H1 (cell line): Measurements from ENCODE around the gene PRXL2B. TPM values are rescaled to one million over a fixed set of nuclear protein-coding genes. Genes with fewer than 3 reads are reported as not detected.
A peak's percentile ranks its signal among the peaks of the same experiment; 100 is the strongest.

ENCODE experiments used
- CTCF ChIA-PET: fragments of 300-600 bp; sonication (Branson Sonifier 250); formaldehyde crosslinking; loops from one replicate; lab custom pipeline; 2021; ENCODE audit not compliant: partially characterized antibody; lab: Charles Lee
- POLR2A ChIA-PET: fragments of 300-600 bp; sonication (Branson Sonifier 250); formaldehyde crosslinking; loops from one replicate; lab custom pipeline; 2021; ENCODE audit warnings: inconsistent platforms; ENCODE audit not compliant: partially characterized antibody; lab: Charles Lee
- DNase-seq, 2 experiments: peaks; one replicate each; pipeline versions ENCODE4 v3.0.0 to v3.0.0-alpha.2; 2010 to 2022; ENCODE audit warnings: low spot score in 2 of 2, low read depth in 1 of 2, mixed read lengths in 1 of 2
- FAIRE-seq: peaks from 2 replicates; lab custom pipeline; 2011; peaks lifted over from hg19 to GRCh38; lab: Jason Lieb, UNC
- H2AFZ ChIP-seq: 2 replicates; pipeline ENCODE4 v1.8.1; 2012; ENCODE audit warnings: low read length, inconsistent platforms
- H2AK5ac ChIP-seq: 2 replicates; pipeline ENCODE4 v1.6.1; 2013; ENCODE audit warnings: low read depth, low read length
- H2BK120ac ChIP-seq: replicated peaks from 2 replicates; pipeline ENCODE3; 2013; ENCODE audit warnings: low read depth, low read length, inconsistent platforms
- H2BK12ac ChIP-seq: 2 replicates; pipeline ENCODE4 v1.6.1; 2013; ENCODE audit warnings: low read depth, low read length
- H2BK15ac ChIP-seq: 2 replicates; pipeline ENCODE4 v1.6.1; 2013; ENCODE audit warnings: low read length
- H2BK20ac ChIP-seq: 2 replicates; pipeline ENCODE4 v1.6.1; 2013; ENCODE audit warnings: low read length
- H2BK5ac ChIP-seq: 2 replicates; pipeline ENCODE4 v1.6.1; 2013; ENCODE audit warnings: low read depth, low read length
- H3K14ac ChIP-seq: 2 replicates; pipeline ENCODE4 v1.6.1; 2013; ENCODE audit warnings: inconsistent platforms; ENCODE audit not compliant: insufficient read length
- H3K18ac ChIP-seq: 2 replicates; pipeline ENCODE4 v1.6.1; 2013; ENCODE audit warnings: low read length; ENCODE audit errors: extremely low read depth
- H3K23ac ChIP-seq: 2 replicates; pipeline ENCODE4 v1.6.1; 2013; ENCODE audit warnings: inconsistent platforms; ENCODE audit not compliant: insufficient read length
- H3K23me2 ChIP-seq: 2 replicates; pipeline ENCODE4 v1.6.1; 2013; ENCODE audit warnings: low read depth, low read length
- H3K27ac ChIP-seq: 2 replicates; pipeline ENCODE4 v1.6.1; 2011; ENCODE audit warnings: low read depth, low read length, inconsistent platforms
- H3K27me3 ChIP-seq, 4 experiments: replicated peaks in 1 of 4; 1 replicate in 1 of 4; 2 replicates in 3 of 4; pipeline versions ENCODE4 v1.6.1 to v1.8.1; 2011 to 2013; ENCODE audit warnings: low read length in 3 of 4, mild to moderate bottlenecking in 3 of 4, inconsistent platforms in 2 of 4, mixed read lengths in 2 of 4, moderate library complexity in 1 of 4; ENCODE audit not compliant: control insufficient read depth in 3 of 4, insufficient read depth in 3 of 4; ENCODE audit errors: extremely low read depth in 1 of 4
- H3K36me3 ChIP-seq, 4 experiments: 2 replicates each; pipeline versions ENCODE4 v1.6.1 to v1.8.1; 2011 to 2013; ENCODE audit warnings: mild to moderate bottlenecking in 4 of 4, low read length in 3 of 4, moderate library complexity in 2 of 4, control low read depth in 1 of 4, inconsistent platforms in 1 of 4; ENCODE audit not compliant: insufficient read depth in 4 of 4, control insufficient read depth in 2 of 4
- H3K4ac ChIP-seq: replicated peaks from 2 replicates; pipeline ENCODE3; 2013; ENCODE audit warnings: low read length, low read depth, mixed read lengths, inconsistent platforms; ENCODE audit not compliant: insufficient read length
- H3K4me1 ChIP-seq, 4 experiments: replicated peaks in 1 of 4; 1 replicate in 1 of 4; 2 replicates in 3 of 4; pipeline versions ENCODE4 v1.6.1 to v1.8.1; 2011 to 2013; ENCODE audit warnings: low read length in 3 of 4, inconsistent platforms in 2 of 4, mixed read lengths in 1 of 4; ENCODE audit not compliant: insufficient read depth in 4 of 4, control insufficient read depth in 3 of 4
- H3K4me2 ChIP-seq, 2 experiments: 2 replicates each; pipeline versions ENCODE4 v1.6.1 to v1.8.1; 2011 to 2013; ENCODE audit warnings: low read depth in 2 of 2, low read length in 2 of 2, control low read depth in 1 of 2, inconsistent platforms in 1 of 2, mild to moderate bottlenecking in 1 of 2; ENCODE audit not compliant: insufficient read depth in 1 of 2
- H3K4me3 ChIP-seq, 4 experiments: fragments of 200-600, 300-600 bp in 1 of 4; sonication (generic), shearing (Covaris generic), sonication (Bioruptor Twin) in 1 of 4; 2 replicates each; pipeline versions ENCODE4 v1.5.1 to v1.8.1; 2011 to 2016; ENCODE audit warnings: low read length in 4 of 4, low read depth in 3 of 4, control low read depth in 2 of 4, inconsistent platforms in 2 of 4, mild to moderate bottlenecking in 2 of 4, mixed read lengths in 1 of 4, moderate library complexity in 1 of 4; ENCODE audit not compliant: insufficient read depth in 2 of 4; ENCODE audit errors: extremely low read depth in 1 of 4
- H3K56ac ChIP-seq: replicated peaks from 2 replicates; pipeline ENCODE3; 2013; ENCODE audit warnings: low read depth, mild to moderate bottlenecking, mixed read lengths, low read length, inconsistent platforms; ENCODE audit not compliant: insufficient read length
- H3K79me1 ChIP-seq: 2 replicates; pipeline ENCODE4 v1.6.1; 2013; ENCODE audit warnings: low read depth, low read length, control low read depth
- H3K79me2 ChIP-seq, 2 experiments: 2 replicates each; pipeline versions ENCODE4 v1.6.1 to v1.8.1; 2012 to 2013; ENCODE audit warnings: low read length in 2 of 2, mild to moderate bottlenecking in 2 of 2, inconsistent platforms in 1 of 2; ENCODE audit not compliant: insufficient read depth in 2 of 2, control insufficient read depth in 1 of 2
- H3K9ac ChIP-seq, 4 experiments: replicated peaks in 1 of 4; 1 replicate in 1 of 4; 2 replicates in 3 of 4; pipeline versions ENCODE4 v1.6.1 to v1.8.1; 2011 to 2013; ENCODE audit warnings: low read depth in 3 of 4, low read length in 3 of 4, control low read depth in 2 of 4, mild to moderate bottlenecking in 2 of 4, moderate library complexity in 2 of 4, inconsistent platforms in 1 of 4; ENCODE audit errors: extremely low read depth in 1 of 4
- H3K9me3 ChIP-seq, 2 experiments: 2 replicates each; pipeline versions ENCODE4 v1.6.1 to v1.8.1; 2012 to 2013; ENCODE audit warnings: mild to moderate bottlenecking in 2 of 2, moderate library complexity in 2 of 2, control low read depth in 1 of 2, inconsistent platforms in 1 of 2, low read depth in 1 of 2, low read length in 1 of 2, mixed read lengths in 1 of 2; ENCODE audit not compliant: insufficient read depth in 2 of 2
- H4K20me1 ChIP-seq, 2 experiments: replicated peaks in 1 of 2; 2 replicates each; pipeline versions ENCODE3 to v1.8.1; 2011 to 2013; ENCODE audit warnings: inconsistent platforms in 2 of 2, low read length in 2 of 2, mild to moderate bottlenecking in 1 of 2; ENCODE audit not compliant: insufficient read depth in 2 of 2, control insufficient read depth in 1 of 2
- H4K5ac ChIP-seq: 2 replicates; pipeline ENCODE4 v1.6.1; 2013; ENCODE audit warnings: low read length, low read depth, mixed read lengths, inconsistent platforms; ENCODE audit not compliant: insufficient read length
- H4K8ac ChIP-seq: 2 replicates; pipeline ENCODE4 v1.8.0; 2013; ENCODE audit warnings: mild to moderate bottlenecking, moderate library complexity, low read length, inconsistent platforms; ENCODE audit not compliant: insufficient read depth; ENCODE audit errors: extremely low read depth
- H4K91ac ChIP-seq: replicated peaks from 2 replicates; pipeline ENCODE3; 2013; ENCODE audit warnings: low read length, mixed read lengths, inconsistent platforms; ENCODE audit not compliant: insufficient read length
- CEBPB ChIP-seq: IDR thresholded peaks from 2 replicates; pipeline ENCODE4 v1.6.1; 2012; ENCODE audit warnings: low read depth, low read length
- CREB1 ChIP-seq: IDR thresholded peaks from 2 replicates; pipeline ENCODE4 v1.6.1; 2012; ENCODE audit warnings: inconsistent platforms
- CTCF ChIP-seq, 3 experiments: IDR thresholded peaks; 1 replicate in 2 of 3; 2 replicates in 1 of 3; pipeline versions ENCODE4 v1.5.1 to v1.6.1; 2011; ENCODE audit warnings: low read length in 3 of 3, mild to moderate bottlenecking in 3 of 3, inconsistent platforms in 2 of 3, low read depth in 1 of 3, moderate library complexity in 1 of 3; ENCODE audit not compliant: insufficient read depth in 1 of 3; ENCODE audit errors: control extremely low read depth in 1 of 3
- JUN ChIP-seq: IDR thresholded peaks from 2 replicates; pipeline ENCODE4 v1.6.1; 2011; ENCODE audit warnings: low read depth, mild to moderate bottlenecking, improper control_type of control experiment, low read length
- KDM1A ChIP-seq: fragments of 200-600, 300-600 bp; sonication (generic); IDR thresholded peaks from 2 replicates; pipeline ENCODE4 v1.7.1; 2016; ENCODE audit warnings: mild to moderate bottlenecking, low read length, borderline replicate concordance
- POLR2AphosphoS5 ChIP-seq: IDR thresholded peaks from 2 replicates; pipeline ENCODE4 v1.6.1; 2011; ENCODE audit warnings: low read depth, low read length
- SP4 ChIP-seq: IDR thresholded peaks from 2 replicates; pipeline ENCODE4 v1.6.1; 2012; ENCODE audit warnings: low read length, inconsistent platforms
- SUZ12 ChIP-seq: fragments of 200-600 bp; sonication (generic); IDR thresholded peaks from 2 replicates; pipeline ENCODE4 v1.6.1; 2012; ENCODE audit warnings: mild to moderate bottlenecking, inconsistent platforms, low read length, moderate library complexity, mixed read lengths
- ZNF274 ChIP-seq: IDR thresholded peaks from 2 replicates; pipeline ENCODE4 v1.7.0; 2012; ENCODE audit warnings: low read length, borderline replicate concordance; ENCODE audit errors: extremely low read depth
- WGBS, 2 experiments: shearing (Covaris generic) in 1 of 2; methylation state at CpG; one replicate each; pipeline versions ENCODE4 v1.1.6 to v1.1.7; 2013 to 2015; ENCODE audit warnings: low lambda C conversion rate in 2 of 2, mixed read lengths in 2 of 2, inconsistent platforms in 1 of 2, low coverage in 1 of 2, missing lambda C conversion rate in 1 of 2; ENCODE audit not compliant: insufficient replicate concordance in 2 of 2, insufficient coverage in 1 of 2, insufficient read length in 1 of 2; ENCODE audit errors: extremely low coverage in 1 of 2, missing lambda C conversion rate in 1 of 2; 5-methylcytosine and 5-hydroxymethylcytosine counted together
- polyA plus RNA-seq, 7 experiments: library from polyadenylated mRNA; depleted of rRNA in 3 of 7; stranded (reverse) in 5 of 7; unstranded in 2 of 7; fragments of >200 nt in 5 of 7; fragments of 200-250 nt in 2 of 7; gene quantifications; 1 replicate in 5 of 7; 2 replicates in 1 of 7; 4 replicates in 1 of 7; pipeline versions ENCODE4 v1.2.1 to v1.2.3, GENCODE V29; 2011 to 2013; ENCODE audit warnings: missing spikeins in 2 of 7, mixed read lengths in 2 of 7
- total RNA-seq: library from RNA; stranded (reverse); fragmentation: NEBNext Ultra II Directional; extraction: Animal tissue kit (Norgen Biotek cat#: 25700); gene quantifications from 2 replicates; pipeline ENCODE4 v1.2.1, GENCODE V29; 2021

PRXL2B gene
- total and polyA plus RNA-seq, 2 of the 8 experiments (the other 6 are each of a cell fraction or from before 2014, with no cell fraction given): 35.3 to 46.0 TPM

GRCh38 chr1:2543543-2544092 is 43.0 kb upstream of the PRXL2B start:
- peak overlapping the region; percentile 13; the same call in 1 of the 2 replicates for H2BK20ac ChIP-seq
- H3K4ac ChIP-seq: no peak overlapping the region
- H3K4me3 ChIP-seq: 0 out of 8 replicates have a peak overlapping the region, but pooled peaks of 2 of the 4 experiments have one; percentile 10 to 11
- H3K9me3 ChIP-seq: no peaks in the 10 kb centered on the region
- H3K4me1 ChIP-seq: peaks cover 0 to 33% (median 30%) of the 10 kb centered on the region in 4 experiments; a peak in 6 of 7 replicates
- no peak overlapping the region for H3K27ac ChIP-seq
- H3K27me3 ChIP-seq: peaks cover 0 to 21% (median 17%) of the 10 kb centered on the region in 4 experiments; a peak in 6 of 7 replicates
- no peak overlapping the region; the same call in 1 of the 2 replicates for H2BK5ac ChIP-seq
- no peak overlapping the region for H3K56ac ChIP-seq
- peak overlapping the region; percentile 13 to 40; a peak in 2 of 4 replicates for H3K4me2 ChIP-seq
- WGBS, 2 experiments: 39% methylated on average over 17 of the region's 26 CpGs; no CpG with 5 or more reads in 1 of the 2 experiments
- ChIA-PET CTCF (interaction anchor here (0.6 to 3.3 kb wide), 7 partner anchors 9 to 228 kb away, joined by 3 to 16 read pairs (median 3); no protein-coding TSS in a partner anchor), POLR2A (interaction anchor here (1.4 to 1.5 kb wide), 3 partner anchors 9 to 96 kb away, joined by 3 to 6 read pairs (median 4); partner anchors contain the start of gene PANK4)
- peak overlapping the region; percentile 35 for H4K91ac ChIP-seq
- peak overlapping the region; percentile 84; the same call in 1 of the 2 replicates for H2BK12ac ChIP-seq
- no peak overlapping the region; a peak in 1 of 7 replicates for H3K9ac ChIP-seq
- peak overlapping the region; percentile 86; the same call in 1 of the 2 replicates for H4K8ac ChIP-seq
- peak overlapping the region; percentile 81; the same call in 1 of the 2 replicates for H2BK15ac ChIP-seq
- no peak overlapping the region for H4K5ac ChIP-seq
- H4K20me1 ChIP-seq: no peaks in the 10 kb centered on the region
- no peaks in the 10 kb centered on the region for H3K79me2 ChIP-seq
- no peak overlapping the region; the same call in none of the 2 replicates for H3K18ac ChIP-seq
- H3K14ac ChIP-seq: no peak overlapping the region
- no peak for DNase-seq
- no peak overlapping the region for H2AFZ ChIP-seq
- peak overlapping the region; percentile 89; the same call in 1 of the 2 replicates for H2AK5ac ChIP-seq
- no peak overlapping the region for H3K23ac ChIP-seq
- H2BK120ac ChIP-seq: no peak overlapping the region
- no peaks in the 10 kb centered on the region for H3K79me1 ChIP-seq
- H3K36me3 ChIP-seq: no peaks in the 10 kb centered on the region
- H3K23me2 ChIP-seq: peaks cover 10% of the 10 kb centered on the region; the same call in 1 of the 2 replicates
- no peak for FAIRE-seq
- no peak for TF ChIP-seq CTCF (IDR thresholded peaks at IDR 0.05; ENCODE audit: control extremely low read depth in 1 of 3, insufficient read depth in 1 of 3, low read depth in 1 of 3, low read length in 3 of 3)
- TF ChIP-seq CREB1: no peak
- no peak for TF ChIP-seq CEBPB
- no peak for TF ChIP-seq JUN
- no peak for TF ChIP-seq POLR2AphosphoS5
- TF ChIP-seq ZNF274: no peak
- no peak for TF ChIP-seq SP4
- no peak for TF ChIP-seq KDM1A
- no peak for TF ChIP-seq SUZ12
